Activated CD8-positive, alpha-beta T cell treated with anti-CD3 and anti-CD28 coated beads, Interleukin-2, amount 10 ng/mL, durations not matched to agents 7 days and 5 days (primary cell): Measurements from ENCODE around the gene ZIC1. TPM values are rescaled to one million over a fixed set of nuclear protein-coding genes. Genes with fewer than 3 reads are reported as not detected.

Source experiments
- total RNA-seq, 2 experiments: library from RNA; stranded (reverse); gene quantifications; one replicate each; pipeline ENCODE4 v1.2.3, GENCODE V29; 2021

Gene ZIC1
- total RNA-seq, 2 experiments from 2014 or later: not detected

Other genes with a start within 250 kb of the ZIC1 start
- not detected for gene ZIC4, start 2.8 kb upstream of the ZIC1 start, total RNA-seq